ENCODE results near the gene USP30.

- no peak for TF ChIP-seq POLR2A (IDR thresholded peaks at IDR 0.05)
- peak in 1 of 7 experiments; percentile 28 for TF ChIP-seq CTCF (IDR thresholded peaks at IDR 0.05)
- peak; percentile 62 to 86 (median 65) for TF ChIP-seq POLR2AphosphoS5 (IDR thresholded peaks at IDR 0.05)
These were observed at the start of gene USP30 for GRCh38 chr12:109052414-109053323.
